Lung microvascular endothelial cell (primary cell): ENCODE results near the gene IL17A. TPM values are rescaled to one million over a fixed set of nuclear protein-coding genes. Genes with fewer than 3 reads are reported as not detected.

Source experiments
- DNase-seq, 2 donors: peaks; one replicate each; pipeline versions ENCODE4 v3.0.0 to v3.0.0-alpha.2; 2010; ENCODE audit warnings: low read depth in 2 of 2
- total RNA-seq: library from RNA; depleted of rRNA; stranded (reverse); fragments of >200 nt; gene quantifications from 2 replicates; pipeline ENCODE4 v1.2.1, GENCODE V29; 2014

Gene IL17A
- total RNA-seq, 1 donor from 2014 or later, result not detected

- no peak for DNase-seq
Measured at GRCh38 chr6:52213127-52213526, 27.0 kb downstream of the IL17A start.

DNA sequence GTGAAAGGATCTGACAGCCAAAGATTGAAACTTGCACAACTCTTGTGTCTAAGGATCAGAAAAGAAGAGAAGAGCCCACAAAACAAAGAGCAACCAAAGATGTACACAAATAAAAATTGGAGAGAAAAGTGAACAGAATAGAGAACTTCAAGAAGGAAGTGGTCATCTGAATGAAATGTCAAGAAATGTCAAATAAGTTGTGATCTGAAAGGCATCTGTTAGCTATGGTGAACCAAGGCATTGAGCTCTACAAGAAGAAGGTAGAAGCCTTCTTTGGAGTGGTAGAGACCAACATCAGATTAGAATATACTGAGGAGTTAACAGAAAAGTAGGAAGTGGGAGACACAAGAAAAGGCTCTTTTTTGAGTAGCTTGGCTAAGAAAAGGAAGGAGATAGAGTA, 29.6 kb downstream of the IL17A start:
- DNase-seq, result no peak

DNA sequence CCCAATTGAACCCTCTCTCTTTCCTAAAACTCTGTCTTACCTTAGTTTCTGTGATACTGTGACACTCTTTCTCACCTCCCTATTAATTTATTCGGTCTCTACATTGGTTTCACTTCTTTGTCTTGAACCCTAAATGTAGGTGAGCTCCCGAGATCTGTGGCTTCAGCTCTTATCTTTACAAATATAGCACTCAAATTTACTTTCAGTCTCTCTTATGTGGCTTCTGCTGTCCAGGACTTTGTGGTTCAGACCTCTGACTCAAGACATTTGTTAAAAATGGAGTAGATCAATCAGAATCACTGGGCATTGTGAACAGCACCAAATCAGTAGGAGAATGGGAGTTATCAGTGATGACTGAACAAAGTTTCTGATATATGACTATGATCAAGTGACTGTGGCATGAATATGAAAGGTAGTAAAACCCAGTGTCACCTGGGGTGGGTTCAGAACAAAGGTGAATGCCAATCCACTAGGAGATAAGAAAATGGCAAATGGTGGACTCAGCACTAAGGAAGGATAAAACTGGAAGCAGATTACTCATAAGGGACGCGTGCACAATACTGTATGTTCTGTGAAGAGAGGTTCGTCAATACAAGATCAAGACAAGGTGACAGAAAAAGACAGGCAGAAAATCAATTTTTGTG, 30.9 kb downstream of the IL17A start:
- no peak for DNase-seq

DNA sequence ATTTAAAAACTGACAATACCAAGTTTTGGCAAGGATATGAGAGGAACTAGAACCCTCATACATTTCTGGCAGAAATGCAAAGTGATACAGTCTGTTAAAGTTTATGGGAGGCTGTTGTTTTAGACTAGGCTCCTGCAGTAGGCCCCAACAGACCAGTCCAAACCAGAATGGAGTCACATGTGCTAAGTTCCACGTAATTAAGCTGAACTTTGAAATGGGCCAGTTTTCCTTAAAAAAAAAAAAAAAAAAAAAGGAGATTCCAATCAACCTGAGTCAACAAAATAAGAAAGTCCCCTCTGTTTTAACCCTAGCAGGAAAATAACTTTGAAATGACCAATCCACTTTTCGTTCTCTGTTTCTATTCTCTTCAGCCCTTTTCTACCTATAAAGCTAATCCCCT, 31.6 kb downstream of the IL17A start:
- no peak for DNase-seq

GRCh38 chr6:52221302-52221701, 35.1 kb downstream of the IL17A start:
- DNase-seq, result no peak

DNA sequence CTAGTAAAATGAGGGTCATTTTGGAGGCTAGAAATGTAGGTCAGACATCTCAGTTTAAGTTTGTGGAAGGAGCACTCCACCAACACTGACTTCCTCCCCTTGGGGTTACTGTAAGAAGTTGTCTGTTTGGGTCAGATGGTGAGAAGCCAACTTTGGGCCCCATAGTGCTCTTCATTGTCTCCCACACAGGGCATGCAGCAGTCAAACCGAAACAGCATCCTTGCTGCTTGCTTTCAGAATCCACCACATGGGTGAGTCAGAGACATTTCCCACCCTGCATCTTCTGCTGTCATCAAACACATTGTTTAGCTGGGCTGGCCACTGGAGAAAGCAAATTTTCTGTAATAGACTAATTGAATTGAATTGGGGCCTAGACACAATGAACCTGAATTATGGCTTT, 41.3 kb downstream of the IL17A start:
- no peak for DNase-seq

GRCh38 chr6:52230685-52231084, 44.5 kb downstream of the IL17A start:
- DNase-seq, result no peak

DNA sequence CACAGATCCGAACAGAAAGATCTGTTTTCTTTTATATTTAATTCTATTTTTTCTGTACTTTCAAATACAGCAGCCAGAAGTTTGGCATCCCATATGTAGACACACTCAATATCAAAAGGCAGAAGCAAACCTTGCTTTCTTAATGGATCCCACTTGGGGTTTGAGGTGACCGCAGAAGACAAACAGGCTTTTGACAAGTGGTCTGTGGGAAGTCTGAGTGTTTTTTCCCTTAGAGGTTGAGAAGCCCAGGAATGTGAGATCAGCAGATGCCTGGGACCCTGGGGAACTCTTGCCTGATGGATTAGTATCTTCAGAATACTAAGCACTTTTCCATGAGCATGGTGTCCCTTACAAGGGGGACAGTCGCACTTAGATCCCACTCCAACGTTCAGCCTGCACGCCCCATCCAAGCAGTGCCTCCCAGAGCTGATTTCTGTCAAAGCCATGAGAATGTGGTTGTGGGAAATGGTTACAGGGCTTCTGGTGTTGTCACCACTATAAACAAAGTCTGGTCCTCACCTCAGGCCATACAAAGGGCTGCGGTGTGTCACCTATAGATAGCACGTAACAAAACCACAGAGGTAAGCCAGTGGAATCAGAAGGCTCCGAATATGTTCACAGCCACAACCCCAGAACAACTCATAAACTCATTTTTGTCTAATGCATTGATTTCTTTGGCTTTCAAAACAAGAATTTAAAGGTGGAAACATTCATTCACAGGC, 45.4 kb downstream of the IL17A start:
- DNase-seq, result no peak

DNA sequence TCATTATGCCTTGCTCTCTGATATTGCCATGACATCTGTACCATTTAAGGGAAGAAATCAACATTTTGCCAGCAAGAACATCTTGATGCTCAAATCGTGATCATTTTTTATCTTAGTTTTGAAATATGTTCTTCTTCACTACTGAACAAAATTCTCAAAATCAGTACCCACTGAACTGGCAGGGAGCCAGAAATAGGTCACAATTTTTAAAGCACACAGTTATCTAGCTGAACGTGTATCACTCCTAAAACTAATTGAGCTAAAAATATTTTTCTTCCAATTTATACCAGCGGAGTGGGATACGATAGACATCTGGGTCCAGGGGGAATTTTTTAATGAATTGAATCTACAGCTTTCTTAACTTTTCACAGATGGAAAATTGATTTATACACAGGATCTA, 46.8 kb downstream of the IL17A start:
- no peak for DNase-seq

DNA sequence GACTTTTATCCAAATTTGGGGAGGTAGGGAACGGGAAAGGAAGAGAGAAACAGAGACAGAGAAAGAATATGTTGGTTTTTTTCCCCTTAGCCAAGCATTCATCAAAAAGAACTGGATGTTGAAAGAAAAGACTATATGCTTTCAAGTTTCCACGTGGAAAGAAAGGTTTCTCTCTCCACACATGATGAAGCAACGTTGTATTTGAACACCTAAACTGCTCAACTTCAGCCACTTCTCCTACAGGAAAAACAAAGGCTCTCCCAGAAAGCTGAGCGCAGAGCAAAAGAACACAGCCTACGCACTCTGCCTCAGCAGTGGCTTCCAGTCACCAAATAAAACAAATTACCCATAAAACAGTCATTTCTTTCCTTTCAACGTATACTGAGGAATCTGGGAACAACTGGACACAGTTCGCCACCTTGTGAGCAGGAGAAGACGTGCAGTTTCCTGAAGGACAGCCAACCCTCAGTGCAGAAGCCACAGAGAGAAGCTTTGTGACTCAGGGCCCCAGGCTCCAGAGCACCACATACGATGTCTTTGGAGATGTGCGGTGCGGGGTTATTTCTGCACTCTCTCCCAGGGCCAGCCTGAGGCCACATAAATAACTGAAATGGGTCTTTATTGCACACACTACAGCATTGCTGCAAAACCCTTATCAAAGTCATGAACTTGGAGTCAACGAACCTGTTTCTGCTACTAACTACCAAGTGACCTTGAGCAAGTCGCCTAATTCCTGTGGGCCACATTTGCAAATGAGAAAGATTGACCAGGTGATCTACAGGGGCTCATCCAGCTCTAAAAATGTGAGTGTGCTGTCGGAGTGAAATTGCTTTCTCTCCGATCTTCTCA, 48.0 kb downstream of the IL17A start:
- DNase-seq, result peak; percentile 47 to 68

Other genes with a start within 250 kb of the IL17A start
- gene PKHD1, start 98.8 kb upstream of the IL17A start, total RNA-seq, result not detected in 2 replicates
- not detected in 2 replicates for gene IL17F, start 58.1 kb downstream of the IL17A start, total RNA-seq
- 37.9 and 47.3 TPM in 2 replicates for gene MCM3, start 98.4 kb downstream of the IL17A start, total RNA-seq
- gene PAQR8, start 175.8 kb downstream of the IL17A start, total RNA-seq, result 7.8 and 12.3 TPM in 2 replicates
- 4.0 and 4.1 TPM in 2 replicates for gene EFHC1, start 234.0 kb downstream of the IL17A start, total RNA-seq